ENCODE measurements around the gene RIN2. TPM values are rescaled to one million over a fixed set of nuclear protein-coding genes. Genes with fewer than 3 reads are reported as not detected.

RIN2 gene
- total RNA-seq, 3 donors from 2014 or later (not counting 1 experiment from before 2014, with no cell fraction given): 0.72 to 2.7 (median 2.7) TPM

DNA sequence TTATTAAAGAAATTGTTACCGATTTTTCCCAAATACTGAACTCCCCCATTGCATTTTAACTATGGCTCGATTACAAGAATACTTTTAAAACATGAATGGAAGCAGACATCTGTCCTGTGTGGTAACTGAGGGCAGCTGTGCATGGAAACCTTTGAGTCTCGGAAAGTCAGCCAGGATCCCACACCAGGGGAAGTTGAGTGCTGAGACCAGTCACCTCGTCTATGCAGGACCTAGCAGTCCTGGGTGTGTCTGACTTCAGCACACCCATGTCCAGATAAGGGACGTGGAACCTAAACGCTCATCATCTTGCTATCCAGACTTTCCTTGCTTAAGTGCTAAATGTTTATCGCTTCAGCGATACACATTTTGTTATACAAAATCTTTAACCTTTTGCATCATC lies 6.1 kb downstream of the RIN2 start:
- no peak overlapping the region for H3K27ac Mint-ChIP-seq
- TF ChIP-seq, protein P1, sequence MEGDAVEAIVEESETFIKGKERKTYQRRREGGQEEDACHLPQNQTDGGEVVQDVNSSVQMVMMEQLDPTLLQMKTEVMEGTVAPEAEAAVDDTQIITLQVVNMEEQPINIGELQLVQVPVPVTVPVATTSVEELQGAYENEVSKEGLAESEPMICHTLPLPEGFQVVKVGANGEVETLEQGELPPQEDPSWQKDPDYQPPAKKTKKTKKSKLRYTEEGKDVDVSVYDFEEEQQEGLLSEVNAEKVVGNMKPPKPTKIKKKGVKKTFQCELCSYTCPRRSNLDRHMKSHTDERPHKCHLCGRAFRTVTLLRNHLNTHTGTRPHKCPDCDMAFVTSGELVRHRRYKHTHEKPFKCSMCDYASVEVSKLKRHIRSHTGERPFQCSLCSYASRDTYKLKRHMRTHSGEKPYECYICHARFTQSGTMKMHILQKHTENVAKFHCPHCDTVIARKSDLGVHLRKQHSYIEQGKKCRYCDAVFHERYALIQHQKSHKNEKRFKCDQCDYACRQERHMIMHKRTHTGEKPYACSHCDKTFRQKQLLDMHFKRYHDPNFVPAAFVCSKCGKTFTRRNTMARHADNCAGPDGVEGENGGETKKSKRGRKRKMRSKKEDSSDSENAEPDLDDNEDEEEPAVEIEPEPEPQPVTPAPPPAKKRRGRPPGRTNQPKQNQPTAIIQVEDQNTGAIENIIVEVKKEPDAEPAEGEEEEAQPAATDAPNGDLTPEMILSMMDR (IDR thresholded peaks at IDR 0.05): no peak
- Histone ChIP-seq H3K36me3 (ENCODE audit: control insufficient read depth, insufficient read depth, low read length) (no peaks in the 10 kb centered on the region), H3K4me1 (ENCODE audit: control insufficient read depth, insufficient read depth, low read length) (peaks cover 3% of the 10 kb centered on the region), H3K27ac (ENCODE audit: low read length) (no peak overlapping the region), H3K9me3 (ENCODE audit: control insufficient read depth, insufficient read depth, low read length) (no peaks in the 10 kb centered on the region), H3K4me3 (ENCODE audit: low read length) (no peak overlapping the region), H3K27me3 (ENCODE audit: control insufficient read depth, insufficient read depth, low read length) (no peaks in the 10 kb centered on the region)
- H3K36me3 Mint-ChIP-seq: no peaks in the 10 kb centered on the region
- peaks cover 23 to 42% of the 10 kb centered on the region in 2 donors for H3K27me3 Mint-ChIP-seq (ENCODE audit: low read depth in 2 of 2)
- no peaks in the 10 kb centered on the region for H3K9me3 Mint-ChIP-seq
- intact Hi-C loops (cut with micrococcal nuclease): no loop called here
- H3K4me1 Mint-ChIP-seq: no peaks in the 10 kb centered on the region
- ATAC-seq (no peak), DNase-seq (no peak)
- WGBS (ENCODE audit: insufficient coverage): 82% methylated on average over 7 of the region's 8 CpGs
- H3K4me3 Mint-ChIP-seq: no peak overlapping the region

DNA sequence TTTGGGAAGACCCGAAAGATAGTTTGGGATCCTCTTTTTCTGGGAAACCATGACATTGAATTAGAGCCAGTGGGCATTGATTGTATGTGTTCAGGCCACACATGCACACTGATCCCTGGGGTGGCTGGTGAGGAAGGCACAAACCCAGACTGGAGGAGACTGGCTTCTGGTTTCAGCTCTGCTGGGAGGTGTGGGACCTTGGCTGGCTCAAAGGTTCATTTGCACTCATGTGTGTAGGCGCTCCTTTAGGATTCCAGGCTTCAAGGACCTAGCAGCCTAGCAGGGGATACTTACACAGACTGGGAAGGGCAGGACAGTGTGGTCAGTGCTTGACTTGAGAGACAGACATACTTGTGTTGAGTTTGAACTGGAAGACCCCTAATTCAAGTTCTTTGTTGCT lies 7.2 kb downstream of the RIN2 start:
- no peaks in the 10 kb centered on the region for H3K36me3 ChIP-seq (ENCODE audit: control insufficient read depth, insufficient read depth, low read length)
- TF ChIP-seq, protein P1 (IDR thresholded peaks at IDR 0.05): no peak
- no peaks in the 10 kb centered on the region for H3K4me1 Mint-ChIP-seq
- H3K27me3 Mint-ChIP-seq (ENCODE audit: low read depth in 2 of 2): peaks cover 17 to 36% of the 10 kb centered on the region in 2 donors
- ATAC-seq: no peak
- WGBS (ENCODE audit: insufficient coverage): 86% methylated on average over 2 of the region's 2 CpGs
- no peak overlapping the region for H3K27ac ChIP-seq (ENCODE audit: low read length)
- H3K36me3 Mint-ChIP-seq: no peaks in the 10 kb centered on the region
- H3K9me3 ChIP-seq (ENCODE audit: control insufficient read depth, insufficient read depth, low read length): no peaks in the 10 kb centered on the region
- H3K4me3 ChIP-seq (ENCODE audit: low read length): no peak overlapping the region
- DNase-seq: no peak
- peaks cover under 1% of the 10 kb centered on the region for H3K4me1 ChIP-seq (ENCODE audit: control insufficient read depth, insufficient read depth, low read length)
- no peak overlapping the region for H3K27ac Mint-ChIP-seq
- no peak overlapping the region for H3K4me3 Mint-ChIP-seq
- no peaks in the 10 kb centered on the region for H3K27me3 ChIP-seq (ENCODE audit: control insufficient read depth, insufficient read depth, low read length)
- intact Hi-C loops (cut with micrococcal nuclease): no loop called here
- H3K9me3 Mint-ChIP-seq: no peaks in the 10 kb centered on the region

DNA sequence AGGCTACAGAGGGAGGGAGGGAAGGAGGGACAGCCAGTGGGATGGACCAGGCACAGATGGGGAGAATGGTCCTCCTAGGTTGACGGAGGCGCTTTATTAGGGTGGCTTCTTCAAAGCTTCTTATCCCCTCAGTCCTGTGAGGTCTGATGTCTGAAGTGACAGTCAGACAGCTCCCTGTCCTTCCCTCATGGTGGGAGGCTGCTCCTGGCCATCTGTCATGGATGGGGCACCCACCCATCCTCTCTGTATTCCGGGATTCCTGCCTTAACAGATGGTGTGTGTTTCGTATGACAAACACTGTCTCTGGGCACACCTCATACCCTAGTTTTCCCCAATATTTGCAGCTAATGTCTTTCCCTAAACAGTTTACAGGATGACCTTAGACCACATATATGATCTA lies 7.9 kb downstream of the RIN2 start:
- Histone ChIP-seq H3K27ac (ENCODE audit: low read length) (no peak overlapping the region), H3K9me3 (ENCODE audit: control insufficient read depth, insufficient read depth, low read length) (no peaks in the 10 kb centered on the region), H3K4me1 (ENCODE audit: control insufficient read depth, insufficient read depth, low read length) (no peaks in the 10 kb centered on the region), H3K4me3 (ENCODE audit: low read length) (no peak overlapping the region), H3K27me3 (ENCODE audit: control insufficient read depth, insufficient read depth, low read length) (no peaks in the 10 kb centered on the region), H3K36me3 (ENCODE audit: control insufficient read depth, insufficient read depth, low read length) (no peaks in the 10 kb centered on the region)
- Mint-ChIP-seq H3K4me1 (no peaks in the 10 kb centered on the region), H3K27me3 (ENCODE audit: low read depth in 2 of 2) (peaks cover 13 to 30% of the 10 kb centered on the region in 2 donors), H3K27ac (no peak overlapping the region), H3K4me3 (no peak overlapping the region), H3K9me3 (no peaks in the 10 kb centered on the region), H3K36me3 (no peaks in the 10 kb centered on the region)
- ATAC-seq (no peak), DNase-seq (no peak)
- 92% methylated on average over 4 of the region's 4 CpGs for WGBS (ENCODE audit: insufficient coverage)
- TF ChIP-seq, protein P1 (IDR thresholded peaks at IDR 0.05): no peak
- intact Hi-C loops (cut with micrococcal nuclease): no loop called here

DNA sequence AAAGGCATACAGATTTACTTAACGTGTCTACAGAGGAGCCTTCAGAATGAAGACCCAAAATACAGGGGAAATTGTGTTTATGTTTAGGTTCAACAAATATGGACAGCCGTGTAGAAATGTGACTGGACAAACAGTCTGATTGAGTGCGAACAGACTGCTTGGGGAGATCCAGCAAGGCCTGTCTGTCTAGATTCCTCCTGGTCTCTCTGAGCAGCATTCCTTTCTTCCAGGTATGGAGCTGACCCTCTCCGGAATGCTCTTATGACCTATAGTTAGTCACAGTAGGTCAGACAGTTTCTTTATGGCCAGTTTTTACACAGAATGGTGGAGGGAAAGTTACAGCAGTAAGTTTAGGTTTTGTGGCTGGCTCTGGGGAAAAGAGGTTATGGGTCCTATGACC lies 9.0 kb downstream of the RIN2 start:
- ATAC-seq (no peak), DNase-seq (no peak)
- H3K4me3 ChIP-seq (ENCODE audit: low read length): no peak overlapping the region
- H3K4me1 ChIP-seq (ENCODE audit: control insufficient read depth, insufficient read depth, low read length): no peaks in the 10 kb centered on the region
- H3K27me3 Mint-ChIP-seq (ENCODE audit: low read depth in 2 of 2): peaks cover 15 to 28% of the 10 kb centered on the region in 2 donors
- H3K9me3 Mint-ChIP-seq: no peaks in the 10 kb centered on the region
- TF ChIP-seq, protein P1 (IDR thresholded peaks at IDR 0.05): no peak
- no peak overlapping the region for H3K4me3 Mint-ChIP-seq
- no peaks in the 10 kb centered on the region for H3K27me3 ChIP-seq (ENCODE audit: control insufficient read depth, insufficient read depth, low read length)
- intact Hi-C loops (cut with micrococcal nuclease): no loop called here
- no peaks in the 10 kb centered on the region for H3K4me1 Mint-ChIP-seq
- no peaks in the 10 kb centered on the region for H3K36me3 Mint-ChIP-seq
- no peaks in the 10 kb centered on the region for H3K36me3 ChIP-seq (ENCODE audit: control insufficient read depth, insufficient read depth, low read length)
- no peak overlapping the region for H3K27ac ChIP-seq (ENCODE audit: low read length)
- H3K27ac Mint-ChIP-seq: no peak overlapping the region
- H3K9me3 ChIP-seq (ENCODE audit: control insufficient read depth, insufficient read depth, low read length): no peaks in the 10 kb centered on the region
- 72% methylated on average over 4 of the region's 4 CpGs for WGBS (ENCODE audit: insufficient coverage)

All from natural killer cell (primary cell).